HG03460 (cell line): ENCODE data around the gene RNF5.
"Not testable (repeated sequence)": the region's sequence is repeated elsewhere in the genome, so short reads cannot be mapped to it uniquely, and the experiment has no call there.

Experiments
- ATAC-seq: cut with Tn5 transposase; IDR thresholded peaks from one replicate; pipeline ENCODE4 v1.9.1; 2021; ENCODE audit not compliant: unreplicated experiment

RNF5 gene

DNA sequence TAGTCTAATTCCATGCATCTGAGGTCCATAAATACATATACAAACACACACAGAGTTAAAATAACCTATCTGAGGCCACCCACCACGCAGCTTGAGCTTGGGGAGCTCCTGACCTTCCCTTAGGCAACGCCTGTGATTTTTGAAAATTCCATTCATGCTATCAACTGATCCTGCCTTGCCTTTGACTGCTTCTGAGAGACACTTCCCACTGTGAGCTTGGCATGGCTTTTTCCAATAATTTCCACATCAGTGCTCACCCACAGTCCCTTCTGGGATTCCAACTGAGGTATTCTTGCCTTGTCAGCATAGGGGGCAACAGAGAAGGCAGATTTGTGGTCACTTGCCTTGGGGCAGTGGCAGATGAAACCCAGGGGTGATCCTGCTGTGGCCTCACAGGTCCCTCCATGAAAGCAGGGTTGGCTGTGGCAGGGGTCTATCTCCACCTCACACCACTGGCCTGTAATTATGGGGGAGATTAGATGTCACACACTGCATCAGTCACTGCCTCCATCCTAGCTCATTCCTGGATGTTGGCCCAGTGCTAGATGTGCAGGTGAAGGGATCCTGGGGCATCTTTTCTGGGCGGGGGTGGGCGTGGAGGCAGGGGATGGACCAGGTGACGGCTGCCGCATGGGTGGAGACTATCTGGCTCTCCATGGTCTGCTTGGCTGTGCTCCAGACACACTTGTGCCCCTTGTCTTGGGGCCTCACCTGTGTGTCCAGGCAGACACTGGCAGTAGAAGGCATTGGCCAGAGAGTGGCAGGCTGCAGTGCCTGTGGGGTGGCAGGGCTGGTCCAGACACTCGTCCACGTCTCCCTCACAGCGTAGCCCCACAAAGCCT lies 25.4 kb downstream of the RNF5 start:
- no peak for ATAC-seq

DNA sequence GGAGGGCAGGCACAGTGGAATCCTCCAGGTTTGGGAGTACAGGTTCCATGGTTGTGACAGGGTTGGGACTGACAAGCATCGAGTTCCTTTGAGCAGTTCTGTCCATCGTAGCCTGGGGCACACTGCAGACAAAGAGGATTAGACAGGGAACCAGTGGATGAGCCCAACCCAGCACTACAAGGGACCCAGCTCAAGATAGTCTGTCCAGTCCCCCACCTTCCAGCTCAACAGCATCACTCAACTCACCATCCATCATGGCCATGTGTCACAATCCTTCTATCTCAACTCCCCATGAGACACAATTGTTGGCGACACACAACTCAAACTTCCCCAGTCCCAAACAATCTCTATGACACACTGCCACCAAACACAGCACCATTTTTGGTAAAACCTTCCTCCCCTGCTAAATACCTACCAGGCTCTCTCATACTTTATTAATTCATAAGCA lies 26.1 kb downstream of the RNF5 start:
- no peak for ATAC-seq

DNA sequence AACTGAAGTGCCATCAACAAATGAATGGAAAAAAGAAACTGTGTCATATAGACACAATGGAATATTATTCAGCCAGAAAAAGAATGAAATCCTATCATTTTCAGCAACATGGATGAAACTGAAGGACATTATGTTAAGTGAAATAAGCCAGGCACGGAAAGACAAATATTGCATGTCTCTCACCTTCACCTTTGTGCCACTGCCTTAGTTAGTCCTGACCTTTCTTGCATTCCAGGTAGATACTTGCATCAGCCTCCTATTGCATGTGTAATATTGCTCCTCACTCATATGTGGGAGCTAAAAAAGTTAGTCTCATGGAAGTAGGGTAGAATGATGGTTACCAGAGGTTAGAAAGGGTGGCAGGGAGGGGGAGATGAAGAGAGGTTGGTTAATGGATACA lies 30.8 kb downstream of the RNF5 start:
- no peak for ATAC-seq

DNA sequence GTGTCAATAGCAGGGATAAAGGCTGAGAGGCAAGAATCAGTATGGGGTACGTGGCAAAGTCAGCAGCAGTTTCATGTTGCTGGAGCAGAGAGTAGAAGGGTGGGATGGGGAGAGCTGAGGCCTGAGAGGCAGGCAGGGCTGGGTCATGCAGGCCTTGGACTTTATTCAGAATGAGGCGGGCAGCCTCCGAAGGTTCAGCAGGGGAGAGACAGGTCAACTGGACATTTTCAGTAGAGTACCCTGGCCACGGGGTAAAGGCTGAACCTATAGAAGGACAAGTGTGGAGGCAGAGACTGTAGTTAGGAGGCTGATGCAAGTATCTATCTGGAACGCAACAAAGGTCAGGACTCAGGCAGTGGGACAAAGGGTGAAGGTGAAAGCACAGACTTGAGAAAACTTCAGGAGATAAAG lies 32.0 kb downstream of the RNF5 start:
- ATAC-seq: no peak

DNA sequence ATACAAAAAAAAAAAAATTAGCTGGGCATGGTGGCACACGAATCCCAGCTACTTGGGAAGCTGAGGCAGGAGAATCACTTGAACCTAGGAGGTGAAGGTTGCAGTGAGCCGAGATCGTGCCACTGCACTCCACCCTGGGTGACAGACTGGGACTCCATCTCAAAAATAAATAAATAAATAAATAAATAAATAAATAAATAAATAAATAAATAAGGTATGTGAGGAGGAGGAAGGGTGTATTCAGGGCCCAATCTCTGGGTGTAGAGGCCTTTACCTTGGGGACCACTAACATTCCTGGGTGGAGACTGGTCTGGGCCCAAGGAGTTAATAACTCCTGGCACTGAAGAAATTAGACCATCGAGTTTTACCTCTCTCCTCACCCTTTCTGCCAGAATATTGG lies 33.2 kb downstream of the RNF5 start:
- not testable (repeated sequence) for ATAC-seq

DNA sequence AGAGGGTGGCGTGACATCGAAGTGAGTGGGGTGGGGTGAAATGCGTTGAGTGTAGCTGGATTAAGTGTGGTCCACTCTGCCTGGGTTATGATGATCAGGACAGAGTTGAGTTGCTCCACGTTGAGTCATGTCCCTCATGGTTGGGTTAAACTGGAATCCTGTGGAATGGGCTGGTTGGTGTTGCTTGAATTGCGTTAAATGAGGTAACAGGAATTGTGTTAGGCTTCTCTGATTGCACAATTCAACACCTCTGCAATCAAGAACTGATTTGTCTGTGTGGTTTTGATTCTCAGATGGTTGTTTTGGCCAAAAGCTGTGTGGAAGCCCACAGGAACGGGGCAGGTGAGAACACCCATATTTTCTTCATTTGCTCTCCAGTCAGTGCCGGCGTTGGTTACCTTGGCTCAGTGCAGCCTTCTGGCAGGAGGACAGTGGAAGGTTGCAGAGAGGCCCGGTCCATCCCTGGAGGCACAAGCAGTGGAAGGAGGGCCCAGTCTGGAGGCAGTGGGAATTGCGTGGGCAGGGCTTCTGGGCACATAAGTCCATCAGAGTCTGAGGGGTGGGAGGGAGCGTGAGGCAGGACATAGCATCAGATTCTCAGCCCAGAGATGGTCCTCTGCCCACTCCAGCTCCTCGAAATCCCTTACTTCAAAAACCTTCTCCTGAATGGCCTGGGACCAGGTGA lies 34.0 kb downstream of the RNF5 start:
- ATAC-seq: no peak

DNA sequence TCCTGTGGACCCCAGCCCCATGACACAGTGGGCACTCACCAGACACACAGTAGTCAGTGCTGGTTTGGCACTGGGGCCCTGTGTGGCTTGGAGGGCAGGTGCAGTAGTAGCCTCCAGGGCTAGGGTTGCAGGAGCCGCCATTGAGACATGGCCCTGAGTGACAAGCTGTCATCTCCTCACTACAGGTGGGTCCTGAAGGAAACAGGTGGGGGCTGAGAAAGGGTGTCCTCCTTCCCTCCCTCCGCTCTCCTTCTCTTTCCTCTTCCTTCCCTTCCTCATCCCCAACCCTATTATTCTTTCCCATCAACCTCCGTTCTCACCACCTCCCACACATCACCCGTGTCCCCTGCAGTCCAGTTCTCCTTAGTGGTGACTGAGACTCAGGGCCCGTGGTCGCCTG lies 35.4 kb downstream of the RNF5 start:
- no peak for ATAC-seq

DNA sequence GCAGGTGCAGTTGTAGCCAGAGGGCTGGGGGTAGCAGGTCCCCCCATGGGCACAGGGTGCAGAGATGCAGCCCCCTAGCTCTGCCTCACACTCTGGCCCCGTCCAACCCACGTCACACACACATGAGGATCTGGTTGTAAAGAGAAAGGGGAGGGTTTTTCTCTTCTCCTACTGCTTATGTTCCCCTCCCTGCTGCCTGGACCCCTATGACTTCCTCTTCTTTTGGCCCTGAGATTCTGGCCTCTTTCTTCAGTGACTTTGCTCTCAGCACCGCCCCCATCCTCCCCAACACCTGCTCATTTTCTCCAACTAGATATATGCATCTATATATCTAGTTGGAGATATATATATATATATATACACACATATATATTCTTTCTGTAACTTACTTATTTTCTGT lies 35.9 kb downstream of the RNF5 start:
- no peak for ATAC-seq

DNA sequence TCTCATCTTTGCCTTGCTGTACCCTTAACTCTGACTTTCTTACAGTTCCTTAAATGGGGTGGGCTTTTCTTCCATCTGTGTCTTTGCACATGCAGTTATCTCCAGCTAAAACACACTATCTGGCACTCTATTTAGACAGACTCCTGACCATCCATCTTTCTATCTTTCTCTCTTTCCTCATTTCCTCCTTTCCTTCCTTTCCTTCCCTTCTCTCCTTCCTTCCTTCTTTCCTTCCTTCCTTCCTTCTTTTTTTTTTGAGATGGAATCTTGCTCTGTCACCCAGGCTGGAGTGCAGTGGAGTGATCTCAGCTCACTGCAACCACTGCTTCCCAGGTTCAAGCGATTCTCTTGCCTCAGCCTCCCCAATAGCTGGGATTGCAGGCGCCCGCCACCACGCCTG lies 37.4 kb downstream of the RNF5 start:
- no peak for ATAC-seq

DNA sequence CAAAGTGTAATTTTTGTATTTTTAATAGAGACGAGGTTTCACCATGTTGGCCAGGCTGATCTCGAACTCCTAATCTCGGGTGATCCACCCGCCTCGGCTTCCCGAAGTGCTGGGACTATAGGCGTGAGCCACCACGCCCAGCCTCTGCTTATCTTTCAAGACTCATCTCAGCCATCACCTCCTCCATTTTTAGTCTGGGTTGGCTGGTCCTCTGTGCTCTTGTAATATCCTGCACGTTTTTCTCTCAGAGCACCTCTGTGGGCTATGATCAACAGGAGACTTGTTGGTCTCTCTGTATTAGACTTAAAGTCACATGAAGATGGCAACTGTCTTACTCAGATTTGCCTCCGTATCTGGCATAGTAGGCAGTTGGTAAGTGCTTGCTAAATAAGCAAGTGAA lies 38.1 kb downstream of the RNF5 start:
- no peak for ATAC-seq

DNA sequence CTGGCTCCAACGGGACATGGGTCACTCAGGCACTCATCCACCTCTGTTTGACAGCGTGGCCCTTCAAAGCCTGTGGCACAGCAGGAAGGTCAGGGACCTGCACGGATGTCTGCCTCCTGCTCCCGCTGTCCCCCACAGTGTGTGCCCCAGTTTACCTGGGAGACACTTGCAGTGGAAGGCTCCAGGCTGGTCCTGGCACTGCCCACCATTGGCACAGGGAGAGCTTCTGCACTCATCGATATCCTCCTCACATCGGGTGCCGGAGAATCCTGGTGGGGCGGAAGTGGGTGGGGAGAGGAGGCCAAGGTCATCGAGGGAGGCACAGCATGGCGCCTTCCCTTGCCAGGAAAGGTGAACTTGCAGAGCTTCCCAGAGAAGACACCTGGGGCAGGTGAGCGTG lies 38.8 kb downstream of the RNF5 start:
- ATAC-seq: no peak

DNA sequence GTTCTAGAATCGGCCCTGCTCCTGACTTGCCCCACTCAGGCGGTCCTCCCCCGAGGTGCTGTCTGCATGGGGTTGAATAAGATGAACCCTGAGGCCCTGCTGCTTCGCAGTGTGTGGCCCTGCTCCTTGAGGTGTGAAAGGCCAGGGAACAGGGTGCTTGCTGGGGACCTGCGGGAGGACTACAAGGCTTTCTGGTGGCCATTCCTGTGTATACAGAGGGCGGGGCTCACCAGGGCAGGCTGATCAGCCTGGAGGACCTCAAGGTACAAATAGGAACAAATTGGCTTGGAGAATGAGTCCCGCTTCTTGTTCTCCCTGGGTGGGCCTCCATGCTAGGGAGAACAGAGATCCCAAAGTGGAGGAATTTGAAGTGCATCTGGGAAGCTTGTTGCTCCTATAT lies 40.0 kb downstream of the RNF5 start:
- no peak for ATAC-seq

DNA sequence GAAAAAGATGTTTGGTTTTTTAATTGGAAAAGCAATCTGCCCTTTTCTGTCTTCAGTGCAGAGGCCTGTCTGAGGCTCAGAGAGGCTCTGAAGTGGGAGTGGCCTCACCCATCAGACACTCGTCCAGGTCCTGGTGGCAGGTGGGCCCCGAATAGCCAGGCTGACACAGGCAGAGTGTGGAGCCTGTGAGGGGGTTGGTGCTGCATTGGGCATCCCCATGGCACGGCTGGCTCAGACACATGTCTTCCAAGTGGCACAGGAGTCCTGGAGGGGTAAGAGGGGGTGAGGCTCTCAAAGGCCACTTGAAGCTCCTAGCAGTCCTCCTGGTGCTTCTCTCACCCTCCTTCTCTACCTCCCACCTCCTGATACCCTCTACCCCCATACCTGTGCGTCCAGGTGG lies 41.8 kb downstream of the RNF5 start:
- no peak for ATAC-seq

DNA sequence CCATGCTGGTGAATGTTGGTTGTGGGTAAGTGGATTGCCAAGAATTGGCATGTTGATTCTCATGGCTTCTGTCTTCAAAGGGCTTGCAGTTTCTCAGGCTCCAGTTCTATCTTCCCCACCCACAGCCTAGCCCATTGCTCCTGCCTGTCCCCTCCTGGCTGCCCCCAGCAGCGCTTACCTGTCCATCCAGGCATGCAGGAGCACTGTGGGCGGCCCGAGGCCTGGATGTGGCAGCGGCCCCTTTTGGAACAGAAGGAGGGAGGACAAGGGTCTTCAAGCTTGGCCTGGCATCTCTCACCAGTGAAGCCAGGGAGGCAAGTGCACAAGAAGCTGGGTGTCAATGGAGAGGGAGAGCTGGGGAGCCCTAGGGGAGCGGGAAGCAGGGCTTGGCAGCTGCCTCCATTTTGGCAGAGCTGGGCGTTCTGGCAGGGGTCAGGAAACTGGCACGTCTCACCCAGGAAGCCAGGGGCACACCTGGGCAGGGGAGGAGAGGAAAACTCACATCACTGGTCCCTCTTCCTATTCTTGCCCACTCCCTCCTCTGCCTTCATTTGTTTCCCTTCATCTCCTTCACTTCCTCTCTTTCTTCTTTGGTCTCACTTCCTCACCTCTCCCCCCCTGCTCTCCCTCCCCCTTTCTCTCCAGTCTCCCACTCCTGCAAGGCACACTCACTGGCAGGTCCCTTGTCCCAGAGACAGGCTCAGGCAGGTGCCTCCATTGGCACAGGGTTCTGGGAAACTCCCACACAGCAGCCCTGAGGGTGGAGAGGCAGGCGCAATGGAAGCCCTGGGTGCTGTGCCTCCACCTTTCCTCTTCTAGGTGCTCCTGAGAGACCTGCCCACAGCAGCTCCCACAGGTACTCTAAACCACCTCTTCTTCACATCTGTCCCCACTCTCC lies 44.4 kb downstream of the RNF5 start:
- ATAC-seq: no peak

DNA sequence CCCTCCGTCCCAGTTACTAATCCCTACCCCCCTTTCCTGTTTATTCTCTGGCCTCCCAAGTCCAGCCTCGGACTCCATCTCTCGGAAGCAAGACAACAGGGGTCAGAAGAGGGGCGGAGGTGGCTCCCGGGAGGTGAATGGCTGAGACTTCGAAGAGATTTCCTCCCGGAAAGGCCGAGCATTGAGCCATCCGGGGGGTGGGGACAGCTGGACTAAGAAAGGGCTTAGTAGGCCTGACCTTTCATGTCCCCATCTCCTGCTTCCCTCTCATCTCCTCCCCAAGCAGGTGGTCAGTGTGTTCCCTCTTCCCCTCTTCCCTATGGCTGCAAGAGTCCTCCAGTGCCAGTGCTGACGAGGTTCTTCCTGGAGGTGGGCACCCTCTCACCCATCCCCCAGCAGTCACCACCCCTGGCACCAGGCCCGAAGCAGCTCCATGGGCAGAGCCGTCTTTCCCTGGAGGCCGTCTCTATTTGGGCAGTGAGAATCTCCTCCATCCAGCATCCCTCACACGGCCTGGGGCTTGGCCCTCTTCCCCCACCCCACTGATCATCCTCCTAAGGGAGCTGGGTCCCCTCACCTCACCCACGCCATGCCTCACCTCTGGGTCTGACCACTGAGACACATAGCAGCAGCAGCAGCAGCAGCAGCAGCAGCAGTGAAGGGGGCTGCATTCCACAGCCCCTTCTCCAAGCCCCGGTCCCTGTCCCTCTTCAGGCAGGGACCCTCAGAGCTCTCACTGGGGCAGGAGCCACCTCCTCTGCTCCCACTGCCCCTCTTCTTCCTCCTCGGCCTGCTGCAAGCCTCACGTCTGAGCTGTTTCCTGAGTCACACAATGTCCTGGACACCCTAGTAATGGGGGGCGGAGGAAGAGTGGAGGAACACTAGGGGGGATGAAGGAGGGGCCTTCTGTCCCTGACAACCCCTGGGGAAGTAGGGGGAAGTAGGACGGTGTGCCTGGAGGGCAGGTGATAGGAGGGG lies 45.3 kb downstream of the RNF5 start, which contains the start of gene NOTCH4:
NOTCH4 (minus strand) TSS at position 810 of the 978 bp plus-strand sequence; CDS start at position 671, 139 bp downstream.
- no peak for ATAC-seq

DNA sequence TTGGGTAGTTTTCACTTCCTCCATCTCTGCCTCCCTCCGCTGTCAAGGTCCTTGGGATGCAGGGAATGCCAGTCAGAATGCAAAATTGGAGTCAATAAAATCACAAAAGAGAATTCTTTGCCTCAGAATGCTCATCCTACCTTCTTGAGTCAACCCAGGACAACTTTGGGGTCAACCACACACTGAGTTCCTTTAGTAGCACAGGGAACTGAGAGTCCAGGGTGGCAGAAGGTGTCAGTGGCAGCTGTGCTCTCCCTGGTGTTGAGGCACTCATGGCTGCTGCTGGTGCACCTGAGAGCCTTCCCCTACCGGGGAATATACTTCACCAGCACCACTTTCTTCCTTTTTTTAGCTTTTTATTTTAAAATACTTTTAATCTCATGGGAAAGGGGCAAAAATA lies 46.5 kb downstream of the RNF5 start:
- no peak for ATAC-seq

DNA sequence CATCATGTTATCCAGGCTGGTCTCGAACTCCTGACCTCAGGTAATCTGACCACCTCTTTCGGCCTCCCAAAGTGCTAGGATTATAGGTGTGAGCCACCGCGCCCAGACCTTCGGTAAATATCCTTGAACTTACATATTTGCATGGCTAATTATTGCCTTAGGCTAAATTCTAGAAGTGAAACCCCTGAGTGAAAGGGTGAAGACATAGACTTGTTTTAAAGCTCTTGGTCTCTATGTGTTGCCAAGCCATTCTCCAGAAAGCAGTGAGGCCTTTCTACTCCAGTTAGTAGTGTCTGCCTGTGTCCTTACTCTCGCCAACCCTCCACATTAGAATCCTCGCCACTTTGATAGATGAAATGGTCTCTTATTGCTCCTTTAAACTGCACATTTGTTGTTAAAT lies 48.2 kb downstream of the RNF5 start:
- ATAC-seq: no peak
